ENCODE measurements around the gene NPLOC4. TPM values are rescaled to one million over a fixed set of nuclear protein-coding genes. Genes with fewer than 3 reads are reported as not detected.
A peak's percentile ranks its signal among the peaks of the same experiment; 100 is the strongest.

The NPLOC4 gene
- polyA plus RNA-seq, 4 donors: 33.0 to 45.0 (median 34.1) TPM

DNA sequence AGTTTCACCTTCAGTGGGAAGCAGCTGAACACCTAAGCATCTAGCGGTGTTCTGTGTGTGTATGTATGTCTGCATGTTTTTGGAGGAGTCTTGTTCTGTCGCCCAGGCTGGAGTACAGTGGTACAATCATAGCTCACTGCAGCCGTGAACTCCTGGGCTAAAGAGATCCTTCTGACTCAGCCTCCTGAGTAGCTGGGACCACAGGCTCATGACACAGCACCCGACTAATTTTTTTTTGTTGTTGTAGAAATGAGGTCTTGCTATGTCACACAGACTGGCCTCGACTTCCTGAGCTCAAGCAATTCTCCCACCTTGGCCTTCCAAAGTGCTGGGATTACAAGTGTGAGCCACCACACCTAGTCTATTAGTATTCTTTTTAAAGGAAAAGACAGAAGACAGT, 54.6 kb downstream of the NPLOC4 start:
- 80 to 90% (median 88%) methylated on average over 5 of the region's 5 CpGs for WGBS, 3 donors
- H3K36me3 ChIP-seq (ENCODE audit: control insufficient read depth in 3 of 3, insufficient read depth in 2 of 3, low read depth in 1 of 3, low read length in 3 of 3): peaks cover 11 to 82% (median 13%) of the 10 kb centered on the region in 3 donors
- H3K27me3 ChIP-seq (ENCODE audit: control insufficient read depth in 3 of 3, insufficient read depth in 3 of 3, low read length in 3 of 3): no peaks in the 10 kb centered on the region
- H3K27ac ChIP-seq (ENCODE audit: low read depth in 1 of 3, low read length in 2 of 3): no peak overlapping the region
- FAIRE-seq (no peak), DNase-seq (no peak)
- H3K4me3 ChIP-seq (ENCODE audit: low read depth in 1 of 3, low read length in 3 of 3): no peak overlapping the region
- no peaks in the 10 kb centered on the region for H3K9me3 ChIP-seq (ENCODE audit: control insufficient read depth in 2 of 2, insufficient read depth in 1 of 2, low read depth in 1 of 2, low read length in 1 of 2)
- no peaks in the 10 kb centered on the region for H3K4me1 ChIP-seq (ENCODE audit: control insufficient read depth in 3 of 3, insufficient read depth in 2 of 3, low read depth in 1 of 3, low read length in 2 of 3)

DNA sequence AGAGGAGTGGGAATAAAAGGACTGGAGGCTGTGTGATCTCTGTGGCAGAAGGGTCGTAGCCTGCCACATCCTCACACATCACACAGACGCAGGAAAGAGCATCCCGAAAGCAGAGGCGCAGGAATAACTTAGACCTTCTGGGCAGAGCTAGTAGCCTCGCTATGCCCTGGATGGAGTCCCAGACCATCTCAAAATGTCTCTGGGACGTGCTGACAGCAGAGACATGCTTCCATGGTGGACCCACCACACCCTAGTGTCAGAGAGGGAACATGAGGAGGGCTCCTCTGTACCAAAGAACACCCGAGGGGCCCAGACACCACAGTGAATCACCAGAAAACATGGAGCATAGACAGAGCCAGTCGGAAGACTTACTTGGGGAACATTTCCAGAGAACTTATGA, 55.2 kb downstream of the NPLOC4 start:
- H3K9me3 ChIP-seq (ENCODE audit: control insufficient read depth in 2 of 2, insufficient read depth in 1 of 2, low read depth in 1 of 2, low read length in 1 of 2): no peaks in the 10 kb centered on the region
- no peaks in the 10 kb centered on the region for H3K4me1 ChIP-seq (ENCODE audit: control insufficient read depth in 3 of 3, insufficient read depth in 2 of 3, low read depth in 1 of 3, low read length in 2 of 3)
- H3K36me3 ChIP-seq (ENCODE audit: control insufficient read depth in 3 of 3, insufficient read depth in 2 of 3, low read depth in 1 of 3, low read length in 3 of 3): peaks cover 11 to 83% (median 14%) of the 10 kb centered on the region in 3 donors
- DNase-seq: no peak
- no peaks in the 10 kb centered on the region for H3K27me3 ChIP-seq (ENCODE audit: control insufficient read depth in 3 of 3, insufficient read depth in 3 of 3, low read length in 3 of 3)
- no peak overlapping the region for H3K4me3 ChIP-seq (ENCODE audit: low read depth in 1 of 3, low read length in 3 of 3)
- no peak overlapping the region for H3K27ac ChIP-seq (ENCODE audit: low read depth in 1 of 3, low read length in 2 of 3)
- WGBS, 3 donors: 91 to 94% (median 94%) methylated on average over 8 of the region's 8 CpGs
- no peak for FAIRE-seq

DNA sequence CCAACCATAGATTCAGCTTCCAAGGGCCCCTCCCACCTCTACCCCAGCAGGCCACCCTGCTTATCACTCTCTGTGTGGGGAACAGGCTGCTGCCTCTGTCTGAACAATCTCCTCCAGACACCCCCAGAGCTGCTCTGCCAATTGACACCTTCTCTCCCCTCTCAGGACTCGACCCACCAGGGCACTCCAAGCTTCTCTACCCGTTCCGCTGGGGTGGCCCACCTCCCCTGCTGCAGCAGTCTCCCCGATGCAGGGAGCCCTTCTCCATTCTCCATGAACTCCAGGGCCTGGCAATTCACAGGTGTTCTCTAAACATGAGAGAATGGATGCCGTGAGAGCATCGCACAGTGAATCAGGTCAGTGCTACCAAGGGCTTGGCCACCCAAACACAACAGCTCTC, 56.4 kb downstream of the NPLOC4 start:
- Histone ChIP-seq H3K9me3 (ENCODE audit: control insufficient read depth in 2 of 2, insufficient read depth in 1 of 2, low read depth in 1 of 2, low read length in 1 of 2) (no peaks in the 10 kb centered on the region), H3K4me1 (ENCODE audit: control insufficient read depth in 3 of 3, insufficient read depth in 2 of 3, low read depth in 1 of 3, low read length in 2 of 3) (no peaks in the 10 kb centered on the region), H3K4me3 (ENCODE audit: low read depth in 1 of 3, low read length in 3 of 3) (no peak overlapping the region), H3K27me3 (ENCODE audit: control insufficient read depth in 3 of 3, insufficient read depth in 3 of 3, low read length in 3 of 3) (no peaks in the 10 kb centered on the region), H3K27ac (ENCODE audit: low read depth in 1 of 3, low read length in 2 of 3) (no peak overlapping the region), H3K36me3 (ENCODE audit: control insufficient read depth in 3 of 3, insufficient read depth in 2 of 3, low read depth in 1 of 3, low read length in 3 of 3) (peaks cover 7 to 78% (median 11%) of the 10 kb centered on the region in 3 donors)
- FAIRE-seq: no peak
- 95 to 97% (median 95%) methylated on average over 6 of the region's 6 CpGs for WGBS, 3 donors
- no peak for DNase-seq

DNA sequence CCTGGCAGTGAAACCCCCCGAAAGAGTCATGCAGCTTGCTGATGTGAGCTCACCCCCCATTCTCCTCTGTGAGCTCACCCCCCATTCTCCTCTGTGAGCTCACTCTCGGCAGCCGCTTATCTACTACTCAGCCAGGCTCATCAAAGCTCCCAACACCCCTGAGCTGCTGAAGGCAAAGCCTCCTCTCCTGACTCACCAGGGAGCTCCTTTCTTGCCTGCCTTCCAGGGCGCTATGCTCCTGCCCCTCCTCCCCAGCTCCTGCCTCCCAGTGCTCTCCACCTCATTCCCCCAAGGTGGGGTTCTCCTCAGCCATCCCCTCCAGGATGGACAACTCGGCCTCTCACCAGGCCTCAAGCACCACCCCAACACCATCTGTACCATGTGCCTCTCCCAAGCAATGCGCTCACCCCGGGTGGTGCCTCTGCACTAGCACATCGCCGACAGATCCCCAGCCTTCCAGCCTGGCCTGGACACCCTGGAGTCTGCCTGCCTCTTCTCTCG, 57.0 kb downstream of the NPLOC4 start:
- H3K27me3 ChIP-seq (ENCODE audit: control insufficient read depth in 3 of 3, insufficient read depth in 3 of 3, low read length in 3 of 3): no peaks in the 10 kb centered on the region
- H3K4me1 ChIP-seq (ENCODE audit: control insufficient read depth in 3 of 3, insufficient read depth in 2 of 3, low read depth in 1 of 3, low read length in 2 of 3): no peaks in the 10 kb centered on the region
- no peaks in the 10 kb centered on the region for H3K9me3 ChIP-seq (ENCODE audit: control insufficient read depth in 2 of 2, insufficient read depth in 1 of 2, low read depth in 1 of 2, low read length in 1 of 2)
- no peak for DNase-seq
- no peak overlapping the region for H3K27ac ChIP-seq (ENCODE audit: low read depth in 1 of 3, low read length in 2 of 3)
- peaks cover 7 to 75% (median 11%) of the 10 kb centered on the region in 3 donors for H3K36me3 ChIP-seq (ENCODE audit: control insufficient read depth in 3 of 3, insufficient read depth in 2 of 3, low read depth in 1 of 3, low read length in 3 of 3)
- 92 to 94% (median 94%) methylated on average over 10 of the region's 10 CpGs for whole genome bisulfite sequencing, 3 donors
- no peak overlapping the region for H3K4me3 ChIP-seq (ENCODE audit: low read depth in 1 of 3, low read length in 3 of 3)
- no peak for FAIRE-seq

DNA sequence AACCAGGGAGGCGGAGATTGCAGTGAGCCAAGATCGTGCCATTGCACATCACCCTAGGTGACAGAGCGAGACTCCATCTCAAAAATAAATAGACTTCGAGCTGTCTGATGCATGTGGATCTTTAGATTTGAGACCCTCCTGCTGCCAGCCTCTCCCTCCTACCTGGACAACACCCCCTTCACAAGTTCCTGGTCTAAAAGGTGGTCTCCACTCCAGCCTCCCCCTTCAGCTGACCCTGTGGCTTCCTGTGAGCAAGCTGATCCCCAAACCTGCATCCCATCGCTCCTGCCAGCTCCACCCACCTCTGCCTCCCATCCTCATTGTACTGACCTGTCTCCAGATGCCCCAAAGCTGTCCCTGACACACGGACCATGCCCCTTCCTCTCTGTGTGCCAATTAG, 57.6 kb downstream of the NPLOC4 start:
- H3K27ac ChIP-seq (ENCODE audit: low read depth in 1 of 3, low read length in 2 of 3): no peak overlapping the region
- no peaks in the 10 kb centered on the region for H3K9me3 ChIP-seq (ENCODE audit: control insufficient read depth in 2 of 2, insufficient read depth in 1 of 2, low read depth in 1 of 2, low read length in 1 of 2)
- DNase-seq: no peak
- FAIRE-seq: no peak
- no peaks in the 10 kb centered on the region for H3K4me1 ChIP-seq (ENCODE audit: control insufficient read depth in 3 of 3, insufficient read depth in 2 of 3, low read depth in 1 of 3, low read length in 2 of 3)
- H3K27me3 ChIP-seq (ENCODE audit: control insufficient read depth in 3 of 3, insufficient read depth in 3 of 3, low read length in 3 of 3): no peaks in the 10 kb centered on the region
- WGBS, 3 donors: 86 to 95% (median 91%) methylated on average over 6 of the region's 6 CpGs
- peaks cover 10 to 77% (median 11%) of the 10 kb centered on the region in 3 donors for H3K36me3 ChIP-seq (ENCODE audit: control insufficient read depth in 3 of 3, insufficient read depth in 2 of 3, low read depth in 1 of 3, low read length in 3 of 3)
- H3K4me3 ChIP-seq (ENCODE audit: low read depth in 1 of 3, low read length in 3 of 3): no peak overlapping the region

DNA sequence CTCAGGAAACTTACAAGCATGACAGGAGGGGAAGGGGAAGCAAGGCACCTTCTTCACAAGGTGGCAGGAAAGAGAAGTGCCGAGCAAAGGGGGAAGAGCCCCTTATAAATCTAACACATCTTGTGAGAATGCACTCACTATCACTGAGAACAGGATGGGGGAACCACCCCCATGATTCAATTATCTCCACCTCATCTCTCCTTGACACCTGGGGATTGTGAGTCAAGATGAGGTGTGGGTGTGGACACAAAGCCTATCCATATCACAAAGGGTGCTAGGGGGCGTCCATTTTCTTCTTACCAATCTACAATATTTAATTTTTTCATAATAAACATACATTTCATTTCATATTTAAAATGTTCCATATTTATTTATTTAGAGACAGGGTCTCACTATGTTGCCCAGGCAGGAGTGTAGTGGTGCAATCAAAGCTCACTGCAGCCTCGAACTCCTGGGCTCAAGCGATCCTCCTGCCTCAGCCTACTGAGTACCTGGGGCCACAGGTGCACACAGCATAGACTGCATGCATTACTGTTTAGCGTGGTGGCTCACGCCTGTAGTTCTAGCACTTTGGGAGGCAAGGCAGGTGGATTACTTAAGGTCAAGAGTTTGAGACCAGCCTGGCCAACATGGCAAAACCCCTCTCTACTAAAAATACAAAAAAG, 58.2 kb downstream of the NPLOC4 start:
- no peaks in the 10 kb centered on the region for H3K9me3 ChIP-seq (ENCODE audit: control insufficient read depth in 2 of 2, insufficient read depth in 1 of 2, low read depth in 1 of 2, low read length in 1 of 2)
- WGBS, 3 donors: 90 to 91% (median 91%) methylated on average over 6 of the region's 6 CpGs
- H3K4me3 ChIP-seq (ENCODE audit: low read depth in 1 of 3, low read length in 3 of 3): no peak overlapping the region
- no peak overlapping the region for H3K27ac ChIP-seq (ENCODE audit: low read depth in 1 of 3, low read length in 2 of 3)
- peaks cover 10 to 81% (median 13%) of the 10 kb centered on the region in 3 donors for H3K36me3 ChIP-seq (ENCODE audit: control insufficient read depth in 3 of 3, insufficient read depth in 2 of 3, low read depth in 1 of 3, low read length in 3 of 3)
- H3K4me1 ChIP-seq (ENCODE audit: control insufficient read depth in 3 of 3, insufficient read depth in 2 of 3, low read depth in 1 of 3, low read length in 2 of 3): no peaks in the 10 kb centered on the region
- DNase-seq (no peak), FAIRE-seq (no peak)
- no peaks in the 10 kb centered on the region for H3K27me3 ChIP-seq (ENCODE audit: control insufficient read depth in 3 of 3, insufficient read depth in 3 of 3, low read length in 3 of 3)

DNA sequence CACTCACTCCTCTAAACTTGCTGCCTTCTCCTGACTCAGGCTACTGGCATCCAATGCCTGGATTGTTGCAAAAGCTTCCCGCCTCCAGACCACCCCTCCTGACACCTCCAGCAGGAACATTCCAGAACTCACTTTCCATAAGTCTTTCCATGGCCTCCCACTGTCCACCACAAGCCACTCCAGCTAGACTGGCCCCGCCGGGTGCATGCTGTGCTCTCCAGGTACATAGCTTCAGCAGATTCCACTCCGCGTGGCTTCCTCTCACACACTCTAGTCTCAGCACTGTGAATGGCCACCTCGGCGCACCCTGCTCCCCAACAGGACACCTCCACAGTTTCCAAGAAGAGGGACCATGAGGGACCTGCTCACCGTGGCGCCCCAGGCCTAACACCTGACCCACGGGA, 58.9 kb downstream of the NPLOC4 start:
- 95 to 97% (median 95%) methylated on average over 10 of the region's 10 CpGs for WGBS, 3 donors
- no peaks in the 10 kb centered on the region for H3K4me1 ChIP-seq (ENCODE audit: control insufficient read depth in 3 of 3, insufficient read depth in 2 of 3, low read depth in 1 of 3, low read length in 2 of 3)
- no peaks in the 10 kb centered on the region for H3K9me3 ChIP-seq (ENCODE audit: control insufficient read depth in 2 of 2, insufficient read depth in 1 of 2, low read depth in 1 of 2, low read length in 1 of 2)
- DNase-seq: no peak
- no peaks in the 10 kb centered on the region for H3K27me3 ChIP-seq (ENCODE audit: control insufficient read depth in 3 of 3, insufficient read depth in 3 of 3, low read length in 3 of 3)
- H3K36me3 ChIP-seq (ENCODE audit: control insufficient read depth in 3 of 3, insufficient read depth in 2 of 3, low read depth in 1 of 3, low read length in 3 of 3): peaks cover 6 to 81% (median 9%) of the 10 kb centered on the region in 3 donors
- no peak for FAIRE-seq
- no peak overlapping the region for H3K27ac ChIP-seq (ENCODE audit: low read depth in 1 of 3, low read length in 2 of 3)
- H3K4me3 ChIP-seq (ENCODE audit: low read depth in 1 of 3, low read length in 3 of 3): no peak overlapping the region

DNA sequence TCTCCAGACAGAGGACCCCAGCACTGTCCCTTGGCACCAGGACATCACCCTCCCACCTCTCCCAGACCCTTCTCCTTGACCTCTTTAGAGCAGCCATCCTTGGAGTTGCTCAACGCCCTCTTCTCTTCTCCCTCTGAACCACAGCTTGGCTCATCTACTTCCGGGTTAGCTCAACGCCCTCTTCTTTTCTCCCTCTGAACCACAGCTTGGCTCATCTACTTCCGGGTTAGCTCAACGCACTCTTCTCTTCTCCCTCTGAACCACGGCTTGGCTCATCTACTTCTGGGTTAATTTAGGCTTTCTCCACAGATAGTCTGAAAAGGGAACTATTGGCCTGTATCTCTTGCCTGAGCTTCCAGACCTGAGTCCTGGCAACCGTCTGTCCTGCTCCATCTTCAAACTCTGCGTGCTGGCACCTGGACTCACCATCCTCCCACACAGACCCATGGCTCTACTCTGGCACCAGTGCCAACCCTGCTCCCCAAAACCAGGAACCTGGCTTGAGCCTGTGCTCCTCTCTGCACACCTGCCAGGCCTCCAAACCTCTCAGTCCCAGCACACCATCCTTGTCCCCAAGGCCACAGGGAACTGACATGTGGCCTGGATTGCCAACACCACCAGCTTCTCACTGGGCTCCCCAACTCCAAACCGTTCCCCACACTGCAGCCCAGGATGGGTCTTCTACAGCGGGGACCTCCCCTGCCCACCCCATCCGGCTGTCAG, 59.5 kb downstream of the NPLOC4 start:
- H3K9me3 ChIP-seq (ENCODE audit: control insufficient read depth in 2 of 2, insufficient read depth in 1 of 2, low read depth in 1 of 2, low read length in 1 of 2): no peaks in the 10 kb centered on the region
- DNase-seq (no peak), FAIRE-seq (no peak)
- peak overlapping the region in 1 of 3 donors; percentile 8 for H3K27ac ChIP-seq (ENCODE audit: low read depth in 1 of 3, low read length in 2 of 3)
- H3K36me3 ChIP-seq (ENCODE audit: control insufficient read depth in 3 of 3, insufficient read depth in 2 of 3, low read depth in 1 of 3, low read length in 3 of 3): peaks cover 6 to 79% (median 9%) of the 10 kb centered on the region in 3 donors
- 85 to 89% (median 87%) methylated on average over 11 of the region's 11 CpGs for WGBS, 3 donors
- H3K4me1 ChIP-seq (ENCODE audit: control insufficient read depth in 3 of 3, insufficient read depth in 2 of 3, low read depth in 1 of 3, low read length in 2 of 3): no peaks in the 10 kb centered on the region
- no peak overlapping the region for H3K4me3 ChIP-seq (ENCODE audit: low read depth in 1 of 3, low read length in 3 of 3)
- no peaks in the 10 kb centered on the region for H3K27me3 ChIP-seq (ENCODE audit: control insufficient read depth in 3 of 3, insufficient read depth in 3 of 3, low read length in 3 of 3)
